IMR-90 (cell line): ENCODE measurements around the gene AGK. TPM values are rescaled to one million over a fixed set of nuclear protein-coding genes. Genes with fewer than 3 reads are reported as not detected.

Experiments
- ATAC-seq: fragments of 200-7000 bp; cut with Tn5 transposase; 2 replicates; pipeline ENCODE4 v1.9.1; 2020; ENCODE audit warnings: low read depth, mild to moderate bottlenecking, moderate library complexity
- BruUV-seq: library from RNA; stranded (reverse); fragments of 400-500 nt; replicated peaks from 2 replicates; lab custom pipeline; 2021; lab: Mats Ljungman, UMichigan
- CTCF ChIA-PET: fragments of 300-600 bp; formaldehyde crosslinking; extraction: SDS; loops from one replicate; lab custom pipeline; 2021; ENCODE audit warnings: antibody characterized with exemption; lab: Yijun Ruan, JAX
- POLR2A ChIA-PET: fragments of 300-600 bp; sonication (Branson Sonifier 250); formaldehyde crosslinking; loops from one replicate; lab custom pipeline; 2022; ENCODE audit warnings: antibody characterized with exemption; ENCODE audit not compliant: unreplicated experiment; lab: Charles Lee
- DNase-seq: peaks from one replicate; pipeline ENCODE4 v3.0.0; 2013
- H2AFZ ChIP-seq: replicated peaks from 2 replicates; pipeline ENCODE3; 2013; ENCODE audit warnings: low read length, mild to moderate bottlenecking; ENCODE audit not compliant: poor library complexity
- H2AK5ac ChIP-seq: 2 replicates; pipeline ENCODE4 v1.6.1; 2013; ENCODE audit warnings: low read depth, low read length, inconsistent platforms
- H2AK9ac ChIP-seq: replicated peaks from 2 replicates; pipeline ENCODE3; 2013; ENCODE audit warnings: mild to moderate bottlenecking, low read depth, low read length, moderate library complexity; ENCODE audit not compliant: poor library complexity
- H2BK120ac ChIP-seq: 2 replicates; pipeline ENCODE4 v1.6.1; 2013; ENCODE audit warnings: low read depth, low read length, inconsistent platforms
- H2BK15ac ChIP-seq: 3 replicates; pipeline ENCODE4 v1.6.1; 2013; ENCODE audit warnings: low read depth, low read length, inconsistent platforms
- H2BK20ac ChIP-seq: 2 replicates; pipeline ENCODE4 v1.6.1; 2013; ENCODE audit warnings: low read depth, mild to moderate bottlenecking, inconsistent platforms, low read length, moderate library complexity
- H2BK5ac ChIP-seq: 2 replicates; pipeline ENCODE4 v1.6.1; 2013; ENCODE audit warnings: mild to moderate bottlenecking, low read depth, low read length, inconsistent platforms; ENCODE audit not compliant: poor library complexity, severe bottlenecking
- H3K14ac ChIP-seq: replicated peaks from 2 replicates; pipeline ENCODE4 v1.6.1; 2013; ENCODE audit warnings: low read depth, low read length, inconsistent platforms
- H3K18ac ChIP-seq: 2 replicates; pipeline ENCODE4 v1.6.1; 2013; ENCODE audit warnings: low read depth, low read length, control low read depth
- H3K23ac ChIP-seq: 2 replicates; pipeline ENCODE4 v1.6.1; 2013; ENCODE audit warnings: low read depth, low read length, inconsistent platforms
- H3K27ac ChIP-seq: 2 replicates; pipeline ENCODE4 v1.5.1; 2013; ENCODE audit warnings: mild to moderate bottlenecking, control low read depth, low read length; ENCODE audit not compliant: insufficient read depth
- H3K27me3 ChIP-seq: 2 replicates; pipeline ENCODE4 v1.6.1; 2013; ENCODE audit warnings: low read length; ENCODE audit not compliant: control insufficient read depth, insufficient read depth
- H3K36me3 ChIP-seq: 2 replicates; pipeline ENCODE4 v1.6.1; 2013; ENCODE audit warnings: low read length, mixed read lengths; ENCODE audit not compliant: control insufficient read depth, insufficient read depth
- H3K4ac ChIP-seq: 2 replicates; pipeline ENCODE4 v1.6.1; 2013; ENCODE audit warnings: low read depth, low read length, inconsistent platforms
- H3K4me1 ChIP-seq: 2 replicates; pipeline ENCODE4 v1.6.1; 2013; ENCODE audit warnings: low read length, mixed read lengths; ENCODE audit not compliant: control insufficient read depth, insufficient read depth
- H3K4me2 ChIP-seq: 2 replicates; pipeline ENCODE4 v1.6.1; 2013; ENCODE audit warnings: low read depth, mild to moderate bottlenecking, control low read depth, low read length, moderate library complexity
- H3K4me3 ChIP-seq: 2 replicates; pipeline ENCODE4 v1.5.1; 2013; ENCODE audit warnings: low read depth, mild to moderate bottlenecking, control low read depth, low read length, moderate library complexity; ENCODE audit not compliant: insufficient read depth
- H3K56ac ChIP-seq: 2 replicates; pipeline ENCODE4 v1.6.1; 2013; ENCODE audit warnings: low read length, inconsistent platforms; ENCODE audit not compliant: insufficient read depth; ENCODE audit errors: extremely low read depth
- H3K79me1 ChIP-seq, 2 experiments: 2 replicates each; pipeline ENCODE4 v1.6.1; 2013; ENCODE audit warnings: low read length in 2 of 2, inconsistent platforms in 1 of 2, low read depth in 1 of 2
- H3K9ac ChIP-seq: 2 replicates; pipeline ENCODE4 v1.6.1; 2013; ENCODE audit warnings: low read depth, low read length, control low read depth
- H3K9me1 ChIP-seq: 2 replicates; pipeline ENCODE4 v1.6.1; 2013; ENCODE audit warnings: low read length, inconsistent platforms; ENCODE audit not compliant: insufficient read depth
- H3K9me3 ChIP-seq: 2 replicates; pipeline ENCODE4 v1.6.1; 2013; ENCODE audit warnings: low read length; ENCODE audit not compliant: control insufficient read depth, insufficient read depth
- H4K20me1 ChIP-seq: 2 replicates; pipeline ENCODE4 v1.6.1; 2013; ENCODE audit warnings: low read length, inconsistent platforms; ENCODE audit not compliant: insufficient read depth
- H4K5ac ChIP-seq: 2 replicates; pipeline ENCODE4 v1.6.1; 2013; ENCODE audit warnings: mild to moderate bottlenecking, low read depth, low read length, control low read depth
- H4K8ac ChIP-seq, 2 experiments: 2 replicates each; pipeline ENCODE4 v1.6.1; 2013; ENCODE audit warnings: low read depth in 2 of 2, low read length in 2 of 2, control low read depth in 1 of 2, inconsistent platforms in 1 of 2
- H4K91ac ChIP-seq: 2 replicates; pipeline ENCODE4 v1.6.1; 2013; ENCODE audit warnings: low read depth, low read length, inconsistent platforms; ENCODE audit not compliant: insufficient read depth
- BHLHE40 ChIP-seq: fragments of 150-350 bp; IDR thresholded peaks from 2 replicates; pipeline ENCODE4 v1.6.1; 2016; ENCODE audit warnings: mild to moderate bottlenecking, low read depth, low read length
- CTCF ChIP-seq: conservative IDR thresholded peaks from 2 replicates; pipeline ENCODE4 v1.5.1; 2012; ENCODE audit warnings: mild to moderate bottlenecking, low read depth, low read length, improper control_type of control experiment
- POLR2A ChIP-seq: IDR thresholded peaks from 2 replicates; pipeline ENCODE4 v1.6.1; 2012; ENCODE audit warnings: mild to moderate bottlenecking, low read depth, low read length
- RFX5 ChIP-seq: IDR thresholded peaks from 2 replicates; pipeline ENCODE4 v1.8.0; 2012; ENCODE audit warnings: low read depth, mild to moderate bottlenecking, low read length, moderate library complexity
- SMC3 ChIP-seq: fragments of 150-350 bp; IDR thresholded peaks from 2 replicates; pipeline ENCODE4 v1.6.1; 2016; ENCODE audit warnings: low read depth, mild to moderate bottlenecking, antibody characterized with exemption, low read length, moderate library complexity
- WGBS, 2 experiments: methylation state at CpG; one replicate each; pipeline versions ENCODE4 v1.1.5 to v1.1.7; 2013; ENCODE audit warnings: missing lambda C conversion rate in 2 of 2; ENCODE audit not compliant: insufficient read length in 1 of 2; ENCODE audit errors: extremely low coverage in 2 of 2; 5-methylcytosine and 5-hydroxymethylcytosine counted together
- dilution Hi-C: fragments of 300-500 bp; cut with HindIII; formaldehyde crosslinking; loops from one replicate; pipeline ENCODE4 v1.14.3; 2018; ENCODE audit warnings: low sequenced_read_pairs; ENCODE audit not compliant: unreplicated experiment
- in situ Hi-C: fragments of 300-500 bp; cut with MboI; formaldehyde crosslinking; loops from 3 replicates; pipeline ENCODE4 v1.14.3; 2019; ENCODE audit warnings: low sequenced_read_pairs, inconsistent platforms, mixed read lengths
- intact Hi-C: fragments of 100-400 bp; cut with micrococcal nuclease; formaldehyde crosslinking; loops from 2 replicates; pipeline ENCODE4 v1.10.0; 2022
- polyA plus RNA-seq, 3 experiments: library from polyadenylated mRNA; depleted of rRNA; stranded (reverse); fragments of >200 nt; gene quantifications; 2 replicates each; pipeline ENCODE4 v1.2.3, GENCODE V29; 2012; ENCODE audit warnings: low replicate concordance in 1 of 3
- total RNA-seq: library from RNA; depleted of rRNA; stranded (reverse); fragments of >200 nt; gene quantifications from 2 replicates; pipeline ENCODE4 v1.2.3, GENCODE V29; 2012

Gene AGK
- total and polyA plus RNA-seq, 2 of the 4 experiments (the other 2 are of a cell fraction): 35.5 to 37.3 TPM

GRCh38 chr7:141675436-141676215 lies 124.4 kb downstream of the AGK start:
- ChIA-PET CTCF (no interaction called here), POLR2A (no interaction called here)
- dilution Hi-C loops: no loop called here

More at GRCh38 chr7:141675436-141676215, 124.4 kb downstream of the AGK start:
- no peak for DNase-seq
- Histone ChIP-seq H3K4me3 (no peak overlapping the region), H3K79me1 (no peaks in the 10 kb centered on the region), H3K14ac (no peak overlapping the region), H3K27me3 (no peaks in the 10 kb centered on the region), H3K4me2 (no peak overlapping the region), H3K9me3 (no peaks in the 10 kb centered on the region), H4K8ac (no peak overlapping the region), H3K23ac (no peak overlapping the region), H2AK9ac (no peak overlapping the region), H3K27ac (no peak overlapping the region), H2AK5ac (no peak overlapping the region), H3K4ac (no peak overlapping the region), H2BK15ac (no peak overlapping the region), H3K36me3 (peaks cover 3% of the 10 kb centered on the region; the same call in 1 of the 2 replicates), H3K9ac (no peak overlapping the region), H4K20me1 (no peaks in the 10 kb centered on the region), H3K9me1 (no peaks in the 10 kb centered on the region), H2BK120ac (no peak overlapping the region), H3K18ac (no peak overlapping the region), H4K91ac (no peak overlapping the region), H3K56ac (no peak overlapping the region), H4K5ac (no peak overlapping the region), H2BK20ac (no peak overlapping the region), H2AFZ (no peak overlapping the region), H3K4me1 (no peaks in the 10 kb centered on the region), H2BK5ac (no peak overlapping the region)
- intact Hi-C loops: no loop called here
- in situ Hi-C loops: no loop called here
- 94% methylated on average over 3 of the region's 6 CpGs; no CpG with 5 or more reads in 1 of the 2 experiments for WGBS, 2 experiments
- BruUV-seq: no TSS peak
- TF ChIP-seq POLR2A (no peak), SMC3 (no peak), BHLHE40 (no peak), CTCF (no peak), RFX5 (no peak)
- no peak for ATAC-seq
